ENCODE data around the gene PTPRO.

- TF ChIP-seq CTCF (IDR thresholded peaks at IDR 0.05) (no peak), POLR2A (IDR thresholded peaks at IDR 0.05) (no peak)
These were observed 213.1 kb downstream of the PTPRO start for GRCh38 chr12:15535352-15535781.
